Activated CD4-positive, alpha-beta T cell treated with anti-CD3 and anti-CD28 coated beads, Interleukin-2, amount 50 U/mL, for 24 hours (primary cell): Measurements from ENCODE around the gene ATG5.

Experiments
- DNase-seq, 2 donors: peaks; one replicate each; pipeline ENCODE4 v3.0.0-alpha.2; 2020; ENCODE audit warnings: low read depth in 1 of 2, low spot score in 1 of 2

Gene ATG5

GRCh38 chr6:106325336-106326178 is at the start of gene ATG5:
Gene ATG5, minus strand, starts transcription at chr6:106325760. Its CDS starts 9,552 bp downstream, at chr6:106316208.
- DNase-seq = peak; percentile 100

- no peak for DNase-seq
Observed at GRCh38 chr6:106373502-106374239, 48.1 kb upstream of the ATG5 start.

DNA sequence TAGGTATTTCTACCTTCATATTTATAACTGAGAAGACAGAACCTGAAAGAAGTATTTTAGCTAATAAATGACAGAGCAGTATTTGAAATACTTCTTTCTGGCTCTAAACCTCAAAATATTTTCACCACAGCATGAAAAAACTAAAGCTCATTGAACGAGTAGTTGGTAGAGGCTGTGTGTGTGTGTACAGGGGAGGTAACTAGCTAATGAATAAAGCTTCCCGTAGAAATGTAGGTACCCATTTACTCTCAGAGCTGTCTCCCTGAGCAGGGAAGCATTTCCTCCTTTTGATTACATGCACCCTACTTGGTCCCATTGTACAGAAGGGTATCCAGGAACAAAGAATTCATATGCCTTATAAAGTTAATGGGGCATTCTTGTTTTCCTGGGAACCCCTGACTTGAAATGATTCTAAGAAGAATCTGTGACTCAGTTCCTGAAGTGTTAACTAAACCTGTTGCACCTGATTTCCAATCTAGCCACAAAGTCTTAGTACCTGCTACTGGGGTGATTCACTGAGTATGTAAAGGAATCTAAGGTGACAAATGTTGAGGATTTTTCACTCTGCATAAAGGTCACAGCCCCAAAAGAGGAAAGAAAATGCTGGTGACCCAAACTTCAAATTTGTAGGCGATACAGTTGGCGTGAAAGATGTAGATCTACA is 47.4 kb upstream of the ATG5 start:
- no peak for DNase-seq

DNA sequence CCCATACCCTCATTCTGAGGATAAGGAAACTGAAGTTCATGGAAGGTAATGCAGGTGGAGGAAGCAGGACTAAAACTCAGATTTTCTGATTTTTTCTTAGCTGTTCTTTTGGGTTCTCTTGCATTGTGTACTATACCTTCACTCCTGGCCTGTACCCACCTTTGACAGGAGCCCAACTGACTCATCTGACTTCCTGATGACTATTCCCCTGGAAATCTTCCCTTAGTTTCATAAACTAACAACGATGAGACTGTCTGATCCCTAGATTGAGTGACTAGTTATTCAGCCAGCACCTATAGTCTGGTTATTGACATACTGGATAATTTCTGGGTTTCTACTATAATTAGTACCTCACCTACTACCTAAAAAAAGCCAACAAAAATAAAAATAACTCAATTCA is 45.1 kb upstream of the ATG5 start:
- DNase-seq = no peak

GRCh38 chr6:106369739-106370138 is 44.2 kb upstream of the ATG5 start:
- no peak for DNase-seq

- DNase-seq = no peak
Observed at GRCh38 chr6:106363401-106364138, 38.0 kb upstream of the ATG5 start.

DNA sequence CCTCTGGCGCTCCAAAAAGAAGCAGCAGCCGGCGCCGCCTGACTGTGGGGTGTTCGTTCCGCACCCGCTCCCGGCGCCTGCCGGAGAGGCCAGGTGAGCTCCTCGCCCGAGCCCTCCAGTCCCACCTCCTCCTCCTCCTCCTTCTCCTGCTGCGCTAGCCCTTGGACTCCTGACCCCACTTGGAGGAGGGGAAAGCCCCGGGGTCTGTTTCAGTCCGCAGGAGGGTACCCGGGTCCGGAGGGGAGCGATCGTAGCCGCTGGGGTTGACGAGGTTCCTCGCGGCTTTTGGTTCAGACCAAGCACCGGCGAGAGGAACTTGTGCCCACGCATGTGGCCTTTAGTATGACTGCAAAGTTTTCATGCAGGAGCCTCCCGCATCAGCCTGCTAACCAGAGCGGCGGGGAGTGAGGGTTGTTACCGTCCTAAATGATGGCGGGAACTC is 35.5 kb upstream of the ATG5 start:
- peak in 1 of 2 donors; percentile 9 for DNase-seq

DNA sequence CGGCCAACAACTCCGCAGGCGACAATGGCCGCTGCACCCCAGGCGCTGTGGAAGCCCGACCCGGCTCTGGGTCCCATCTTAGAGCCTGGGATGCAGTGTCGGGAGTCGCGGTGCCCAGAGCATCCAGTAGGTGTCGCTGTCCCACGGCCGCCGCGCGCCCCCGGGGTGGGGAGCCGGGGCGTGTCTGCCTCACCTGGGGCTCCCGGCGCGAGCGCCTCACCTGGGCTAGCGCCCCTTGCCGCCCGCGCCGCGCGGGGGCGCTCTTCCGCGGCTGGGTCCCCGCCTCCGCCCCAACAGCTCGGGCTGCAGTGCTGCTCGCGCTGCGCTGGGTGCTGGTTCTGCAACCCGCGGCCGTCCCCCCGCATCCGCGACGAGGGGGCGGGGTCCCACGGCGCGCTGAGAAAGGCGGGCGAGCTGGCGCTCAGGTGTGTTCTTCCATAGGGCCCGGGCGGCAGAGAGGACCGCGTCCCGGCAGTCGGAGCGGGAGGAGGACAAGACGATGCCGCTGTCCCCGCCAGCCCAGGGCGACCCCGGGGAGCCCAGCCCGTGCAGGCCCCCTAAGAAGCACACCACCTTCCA is 34.9 kb upstream of the ATG5 start, which contains the start of gene CRYBG1:
Gene CRYBG1 (plus strand): TSS at position 308 of the 579 bp plus-strand sequence. CDS start 192 bp downstream, at position 500.
- DNase-seq = peak; percentile 41 to 44

DNA sequence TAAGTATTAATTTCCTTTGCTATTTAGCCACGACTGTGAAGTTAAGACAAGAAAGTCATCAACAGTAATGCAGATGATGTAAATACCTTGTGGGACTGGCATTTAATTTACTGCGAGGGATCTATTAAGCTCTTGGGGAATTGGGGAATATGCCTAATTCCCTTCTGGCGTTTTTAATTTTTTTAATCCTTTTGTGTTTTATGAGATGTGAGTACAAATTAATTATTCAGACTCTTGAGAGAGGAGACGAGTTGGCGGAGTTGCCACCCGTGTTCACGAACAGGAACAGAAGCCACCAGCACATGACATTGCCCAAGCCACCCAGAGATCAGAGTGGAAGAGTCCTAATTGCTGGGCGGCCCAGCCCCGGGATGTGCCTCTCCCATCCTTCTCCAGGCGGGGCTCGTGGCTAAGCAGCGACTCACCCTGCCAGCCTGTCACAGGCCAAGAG is 34.4 kb upstream of the ATG5 start:
- no peak for DNase-seq

- DNase-seq = no peak
Observed at GRCh38 chr6:106356378-106356777, 30.8 kb upstream of the ATG5 start.

DNA sequence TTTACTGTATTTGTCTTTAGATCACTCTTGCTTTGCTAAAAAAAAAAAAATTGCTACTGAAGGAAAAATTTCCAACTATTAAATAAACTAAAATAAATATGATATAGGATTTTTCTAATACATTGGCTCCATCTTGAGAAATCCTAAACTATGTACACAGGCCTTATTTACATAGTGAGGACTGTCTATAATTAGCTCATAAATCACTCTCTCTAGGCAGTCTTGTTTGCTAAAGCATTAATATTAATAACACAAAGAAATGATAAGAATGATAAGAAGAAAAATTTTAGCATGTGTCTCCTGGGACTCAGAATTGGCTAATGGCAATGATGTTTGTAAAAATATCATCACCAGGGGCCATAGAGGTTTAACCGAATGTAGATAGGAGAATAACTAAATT is 21.7 kb upstream of the ATG5 start:
- no peak for DNase-seq

- DNase-seq = peak in 1 of 2 donors; percentile 36
Observed at GRCh38 chr6:106339334-106340029, 13.9 kb upstream of the ATG5 start.

- DNase-seq = peak in 1 of 2 donors; percentile 33
Observed at GRCh38 chr6:106334646-106335448, 9.3 kb upstream of the ATG5 start.

- DNase-seq = no peak
Observed at GRCh38 chr6:106324726-106325335, 729 bp downstream of the ATG5 start.

DNA sequence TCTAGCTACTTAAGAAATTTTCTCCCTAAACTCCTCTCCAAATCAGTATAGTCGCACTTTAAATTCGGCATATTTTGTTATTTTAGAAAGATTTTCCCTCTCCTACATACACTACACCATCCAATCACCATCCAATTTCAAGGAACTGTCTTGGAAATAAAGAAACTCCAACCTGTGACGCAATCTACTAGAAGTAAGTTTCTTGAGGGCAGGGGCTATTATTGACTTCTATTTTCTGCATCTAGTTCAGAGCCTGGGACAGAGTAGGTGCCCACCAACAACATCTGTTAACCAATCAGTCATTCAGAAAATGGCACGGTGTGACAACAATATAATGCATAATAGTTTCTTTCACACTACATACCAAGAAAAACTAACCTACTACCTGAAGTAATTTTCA is 3.6 kb downstream of the ATG5 start:
- no peak for DNase-seq

- DNase-seq = no peak
Observed at GRCh38 chr6:106318851-106319250, 6.7 kb downstream of the ATG5 start.

DNA sequence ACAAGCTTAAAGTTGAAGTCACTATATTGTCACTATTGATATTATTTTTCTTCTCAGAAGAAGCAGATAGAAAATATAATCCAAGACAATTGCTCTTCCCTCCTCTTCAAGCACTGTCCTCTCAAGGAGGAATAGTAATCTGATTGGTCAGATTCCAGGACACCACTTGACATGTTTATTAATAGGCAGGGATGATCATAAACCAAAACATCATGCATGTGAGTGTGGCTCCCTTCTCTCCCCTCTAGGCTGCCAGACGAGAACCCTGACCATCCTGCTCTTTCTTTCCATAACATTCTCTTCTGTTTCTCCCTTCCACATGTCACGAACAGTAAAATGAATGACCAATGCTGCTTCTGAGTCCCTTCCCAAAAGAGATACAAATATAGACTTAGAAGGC is 7.5 kb downstream of the ATG5 start:
- no peak for DNase-seq

- no peak for DNase-seq
Observed at GRCh38 chr6:106316375-106316766, 9.2 kb downstream of the ATG5 start.
